KOPT-K1 (cell line): ENCODE measurements around the gene BLOC1S1.

Source experiments
- H3K27ac ChIP-seq: fragments of 200-600 bp; sonication (generic); 2 replicates; pipeline ENCODE4 v1.5.1; 2016; ENCODE audit warnings: antibody characterized with exemption, mild to moderate bottlenecking, low read depth, low read length; ENCODE audit not compliant: poor library complexity, severe bottlenecking
- H3K36me3 ChIP-seq: fragments of 200-600 bp; sonication (generic); 2 replicates; pipeline ENCODE4 v1.5.1; 2017; ENCODE audit warnings: antibody characterized with exemption, mild to moderate bottlenecking, low read length, moderate library complexity; ENCODE audit not compliant: insufficient read depth
- H3K9me3 ChIP-seq: fragments of 200-600 bp; sonication (generic); 2 replicates; pipeline ENCODE4 v1.5.1; 2017; ENCODE audit warnings: antibody characterized with exemption, low read length, mild to moderate bottlenecking; ENCODE audit not compliant: insufficient read depth, poor library complexity, severe bottlenecking

BLOC1S1 gene

GRCh38 chr12:55724940-55725309 is 9.1 kb downstream of the BLOC1S1 start:
- Histone ChIP-seq H3K36me3 (peaks cover 63% of the 10 kb centered on the region), H3K27ac (no peak overlapping the region), H3K9me3 (no peaks in the 10 kb centered on the region)

GRCh38 chr12:55725556-55725955 is 9.7 kb downstream of the BLOC1S1 start:
- no peak overlapping the region for H3K27ac ChIP-seq
- no peaks in the 10 kb centered on the region for H3K9me3 ChIP-seq
- peaks cover 57% of the 10 kb centered on the region for H3K36me3 ChIP-seq

- H3K9me3 ChIP-seq, result no peaks in the 10 kb centered on the region
- no peak overlapping the region for H3K27ac ChIP-seq
- peaks cover 43% of the 10 kb centered on the region for H3K36me3 ChIP-seq
Measured at GRCh38 chr12:55726971-55727370, 11.1 kb downstream of the BLOC1S1 start.

- Histone ChIP-seq H3K9me3 (no peaks in the 10 kb centered on the region), H3K36me3 (peaks cover 41% of the 10 kb centered on the region), H3K27ac (peak overlapping the region; percentile 78)
Measured at GRCh38 chr12:55727643-55728185, 11.9 kb downstream of the BLOC1S1 start.

GRCh38 chr12:55728186-55728938 is 12.5 kb downstream of the BLOC1S1 start:
- no peaks in the 10 kb centered on the region for H3K9me3 ChIP-seq
- H3K27ac ChIP-seq, result peak overlapping the region; percentile 78

GRCh38 chr12:55728939-55729818 is 13.3 kb downstream of the BLOC1S1 start, which contains the start of gene CD63:
TSS of gene CD63 (minus strand) at chr12:55729009. CDS start at chr12:55728341, 668 bp downstream.
- H3K27ac ChIP-seq, result peak within 1 kb of the TSS; percentile 78

More at GRCh38 chr12:55728186-55728938, 12.5 kb downstream of the BLOC1S1 start:
- H3K36me3 ChIP-seq, result peaks cover 35% of the 10 kb centered on the region

GRCh38 chr12:55729819-55730818 is 14.3 kb downstream of the BLOC1S1 start:
- H3K27ac ChIP-seq, result peak overlapping the region; percentile 78

More at GRCh38 chr12:55728939-55729818, 13.3 kb downstream of the BLOC1S1 start, which contains the start of gene CD63:
- Histone ChIP-seq H3K36me3 (peaks cover 28% of the 10 kb centered on the region), H3K9me3 (no peaks in the 10 kb centered on the region)

GRCh38 chr12:55732288-55732687 is 16.4 kb downstream of the BLOC1S1 start:
- H3K9me3 ChIP-seq, result no peaks in the 10 kb centered on the region
- peaks cover under 1% of the 10 kb centered on the region; the same call in 1 of the 2 replicates for H3K36me3 ChIP-seq
- H3K27ac ChIP-seq, result peak overlapping the region; percentile 16

More at GRCh38 chr12:55729819-55730818, 14.3 kb downstream of the BLOC1S1 start:
- H3K9me3 ChIP-seq, result no peaks in the 10 kb centered on the region
- peaks cover 20% of the 10 kb centered on the region; the same call in 1 of the 2 replicates for H3K36me3 ChIP-seq

- Histone ChIP-seq H3K36me3 (no peaks in the 10 kb centered on the region), H3K27ac (no peak overlapping the region), H3K9me3 (no peaks in the 10 kb centered on the region)
Measured at GRCh38 chr12:55733021-55733555, 17.2 kb downstream of the BLOC1S1 start.

GRCh38 chr12:55733858-55734257 is 18.0 kb downstream of the BLOC1S1 start:
- Histone ChIP-seq H3K36me3 (no peaks in the 10 kb centered on the region), H3K27ac (no peak overlapping the region), H3K9me3 (no peaks in the 10 kb centered on the region)

- Histone ChIP-seq H3K36me3 (no peaks in the 10 kb centered on the region), H3K9me3 (no peaks in the 10 kb centered on the region), H3K27ac (no peak overlapping the region)
Measured at GRCh38 chr12:55734595-55734994, 18.7 kb downstream of the BLOC1S1 start.

- Histone ChIP-seq H3K27ac (no peak overlapping the region), H3K36me3 (no peaks in the 10 kb centered on the region), H3K9me3 (no peaks in the 10 kb centered on the region)
Measured at GRCh38 chr12:55736076-55736475, 20.2 kb downstream of the BLOC1S1 start.

- Histone ChIP-seq H3K9me3 (no peaks in the 10 kb centered on the region), H3K36me3 (no peaks in the 10 kb centered on the region), H3K27ac (peak overlapping the region; percentile 75)
Measured at GRCh38 chr12:55736780-55737580, 21.1 kb downstream of the BLOC1S1 start.
